Stimulated activated naive CD4-positive, alpha-beta T cell (primary cell): Measurements from ENCODE around the gene ANGPTL4.
"Not testable (repeated sequence)": the region's sequence is repeated elsewhere in the genome, so short reads cannot be mapped to it uniquely, and the experiment has no call there.

Experiments used
- DNase-seq, 6 experiments: peaks; one replicate each; lab custom pipeline; 2025; lab: John Stamatoyannopoulos, UW

The ANGPTL4 gene

DNA sequence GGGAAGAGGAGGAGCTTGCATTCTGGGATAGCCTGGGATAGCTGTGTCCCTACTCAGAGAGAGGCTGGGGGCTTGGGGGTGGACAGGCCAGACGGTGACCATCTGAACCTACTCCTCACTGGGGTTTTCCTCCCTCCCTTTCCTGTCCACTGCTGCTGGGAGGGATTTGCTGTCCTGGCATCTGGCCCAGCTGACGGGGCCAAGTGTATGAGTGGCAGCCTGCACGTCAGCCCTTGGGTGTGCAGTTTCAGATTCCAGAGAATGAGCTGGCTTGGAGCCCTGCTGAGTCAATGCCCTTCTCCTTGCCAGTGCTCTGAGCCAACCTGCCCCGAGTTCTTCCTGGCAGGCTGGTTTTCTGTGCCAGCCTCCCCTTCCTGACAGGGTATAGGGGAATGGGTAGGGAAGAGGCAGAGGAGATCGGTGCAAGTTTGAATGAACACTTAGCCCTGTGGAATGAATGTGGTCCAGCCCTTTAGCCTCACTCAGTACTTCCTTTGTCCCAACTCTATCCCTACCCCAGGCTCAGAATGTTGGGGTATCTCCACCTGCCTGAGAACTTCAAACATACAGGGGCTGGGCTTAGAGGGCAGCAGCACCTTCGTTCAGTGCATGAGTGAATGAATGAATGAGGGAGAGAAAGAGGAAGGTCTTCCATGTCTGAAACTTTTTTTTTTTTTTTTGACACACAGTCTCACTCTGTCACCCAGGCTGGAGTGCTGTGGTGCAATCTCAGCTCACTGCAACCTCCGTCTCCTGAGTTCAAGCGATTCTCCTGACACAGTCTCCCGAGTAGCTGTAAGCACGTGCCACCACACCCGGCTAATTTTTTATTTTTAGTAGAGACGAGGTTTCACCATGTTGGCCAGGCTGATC lies 1.8 kb upstream of the ANGPTL4 start:
- no peak for DNase-seq

DNA sequence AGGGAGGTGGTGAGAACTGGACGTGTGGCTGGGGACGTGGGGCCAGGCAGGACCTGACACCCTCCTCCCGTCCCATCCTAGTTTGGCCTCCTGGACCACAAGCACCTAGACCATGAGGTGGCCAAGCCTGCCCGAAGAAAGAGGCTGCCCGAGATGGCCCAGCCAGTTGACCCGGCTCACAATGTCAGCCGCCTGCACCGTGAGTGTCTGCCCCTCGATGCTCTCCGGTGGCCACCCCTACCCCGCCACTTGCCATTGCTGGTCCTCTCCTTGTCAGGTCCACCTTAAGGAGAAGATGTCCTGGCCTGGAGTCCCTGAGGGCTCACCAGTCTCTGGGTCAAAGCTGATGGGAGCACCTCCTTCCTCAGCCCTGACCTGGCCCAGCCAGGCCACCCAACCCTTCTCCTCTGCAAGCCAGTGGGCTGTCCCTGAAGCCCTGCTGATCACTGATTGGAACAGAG lies 2.2 kb downstream of the ANGPTL4 start:
- no peak for DNase-seq

DNA sequence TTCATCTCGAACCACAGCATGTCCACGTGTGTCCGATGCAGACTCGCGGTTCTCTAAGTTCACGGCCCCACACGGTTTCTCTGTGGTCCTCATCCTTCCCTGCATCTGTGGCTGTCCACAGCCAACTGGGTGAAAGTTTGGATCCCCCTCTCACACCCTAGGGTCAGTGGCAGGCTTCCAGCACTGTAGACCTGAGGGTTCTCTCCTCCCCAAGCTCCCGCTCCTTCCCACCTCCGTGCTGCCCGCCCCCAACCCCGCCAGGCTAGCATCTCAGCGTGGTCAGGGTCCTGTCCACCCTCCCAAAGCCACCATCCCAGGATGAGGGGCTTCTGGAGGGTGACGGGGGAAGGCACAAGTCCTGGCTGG lies 3.0 kb downstream of the ANGPTL4 start:
- DNase-seq = no peak

DNA sequence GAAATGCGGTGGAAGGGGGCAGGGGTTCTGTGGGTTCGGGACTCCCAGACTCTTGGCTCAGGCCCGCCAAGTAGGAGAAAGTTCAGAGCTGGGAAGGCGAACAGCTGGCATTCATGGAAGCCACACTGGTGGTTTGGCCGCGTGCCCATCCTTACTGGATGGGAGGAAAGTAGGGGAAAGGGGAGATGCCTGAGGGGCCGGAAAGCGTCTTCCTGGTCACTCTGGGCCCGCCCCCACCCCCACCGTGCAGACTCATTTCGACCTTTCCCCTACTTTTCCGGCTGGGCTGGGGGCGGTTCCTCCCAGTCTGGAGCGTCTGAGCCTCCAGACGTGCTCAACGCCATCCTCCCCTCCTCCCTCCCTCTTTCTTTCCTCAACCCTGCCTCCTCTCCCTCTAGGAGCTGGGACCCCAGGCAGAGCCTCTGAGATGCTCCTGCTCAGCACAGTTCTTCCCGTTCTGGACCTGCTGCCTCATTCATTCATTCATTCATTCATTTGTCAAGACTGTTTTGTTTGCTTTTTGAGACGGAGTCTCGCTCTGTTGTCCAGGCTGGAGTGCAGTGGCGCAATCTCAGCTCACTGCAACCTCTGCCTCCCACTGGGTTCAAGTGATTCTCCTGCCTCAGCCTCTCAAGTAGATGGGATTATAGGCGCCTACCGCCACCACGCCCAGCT lies 3.5 kb downstream of the ANGPTL4 start:
- no peak for DNase-seq

DNA sequence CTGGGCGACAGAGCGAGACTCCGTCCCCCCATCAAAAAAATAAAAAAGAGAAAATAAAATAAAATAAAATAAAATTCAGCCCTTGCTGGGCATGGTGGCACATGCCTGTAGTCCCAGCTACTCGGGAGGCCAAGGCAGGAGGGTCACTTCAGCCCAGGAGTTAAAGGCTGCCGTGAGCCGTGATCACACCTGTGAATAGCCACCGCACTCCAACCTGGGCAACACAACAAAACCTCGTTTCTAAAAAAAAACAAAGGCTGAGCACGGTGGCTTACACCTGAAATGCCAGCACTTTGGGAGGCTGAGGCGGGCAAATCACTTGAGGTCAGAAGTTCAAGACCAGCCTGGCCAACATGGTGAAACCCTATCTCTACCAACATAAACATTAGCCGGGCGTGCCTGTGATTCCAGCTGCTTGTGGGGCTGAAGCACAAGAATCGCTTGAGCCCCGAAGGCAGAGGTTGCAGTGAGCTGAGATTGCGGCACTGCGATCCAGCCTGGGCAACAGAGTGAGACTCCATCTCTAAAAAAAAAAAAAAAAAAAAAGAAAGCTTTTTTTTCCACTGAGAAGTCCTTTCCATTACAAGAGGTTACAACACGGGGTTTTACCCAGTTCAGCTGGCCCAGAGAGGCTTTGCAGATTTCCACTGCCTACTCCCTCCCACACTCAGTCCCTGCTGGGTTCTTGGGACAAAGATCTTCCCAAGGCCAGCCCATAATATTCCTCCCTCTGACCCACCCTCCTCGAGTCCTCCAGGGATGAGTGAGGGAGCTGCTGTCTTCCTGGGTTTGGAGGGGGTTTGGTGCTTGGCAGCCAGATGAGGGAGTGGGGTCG lies 6.4 kb downstream of the ANGPTL4 start:
- DNase-seq = no peak

DNA sequence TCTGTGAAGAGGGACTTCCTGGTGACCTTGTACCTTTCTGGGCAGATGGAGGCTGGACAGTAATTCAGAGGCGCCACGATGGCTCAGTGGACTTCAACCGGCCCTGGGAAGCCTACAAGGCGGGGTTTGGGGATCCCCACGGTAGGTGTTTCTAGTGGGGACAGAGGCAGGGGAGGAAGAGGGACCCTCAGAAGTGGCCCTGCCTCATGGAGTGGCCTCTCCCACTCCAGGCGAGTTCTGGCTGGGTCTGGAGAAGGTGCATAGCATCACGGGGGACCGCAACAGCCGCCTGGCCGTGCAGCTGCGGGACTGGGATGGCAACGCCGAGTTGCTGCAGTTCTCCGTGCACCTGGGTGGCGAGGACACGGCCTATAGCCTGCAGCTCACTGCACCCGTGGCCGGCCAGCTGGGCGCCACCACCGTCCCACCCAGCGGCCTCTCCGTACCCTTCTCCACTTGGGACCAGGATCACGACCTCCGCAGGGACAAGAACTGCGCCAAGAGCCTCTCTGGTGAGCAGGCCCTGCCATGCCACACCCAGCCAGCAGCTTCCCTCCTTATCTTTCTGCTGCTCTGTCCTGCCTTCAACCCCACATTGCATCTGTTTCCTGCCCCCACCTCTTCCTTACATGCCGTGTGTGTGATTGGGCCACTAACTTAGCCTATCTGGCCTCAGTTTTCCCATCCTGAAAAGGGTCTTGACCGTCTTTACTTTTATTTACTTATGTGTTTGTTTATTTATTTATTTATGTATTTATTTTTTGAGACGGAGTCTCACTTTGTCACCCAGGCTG lies 7.3 kb downstream of the ANGPTL4 start:
- DNase-seq = no peak

DNA sequence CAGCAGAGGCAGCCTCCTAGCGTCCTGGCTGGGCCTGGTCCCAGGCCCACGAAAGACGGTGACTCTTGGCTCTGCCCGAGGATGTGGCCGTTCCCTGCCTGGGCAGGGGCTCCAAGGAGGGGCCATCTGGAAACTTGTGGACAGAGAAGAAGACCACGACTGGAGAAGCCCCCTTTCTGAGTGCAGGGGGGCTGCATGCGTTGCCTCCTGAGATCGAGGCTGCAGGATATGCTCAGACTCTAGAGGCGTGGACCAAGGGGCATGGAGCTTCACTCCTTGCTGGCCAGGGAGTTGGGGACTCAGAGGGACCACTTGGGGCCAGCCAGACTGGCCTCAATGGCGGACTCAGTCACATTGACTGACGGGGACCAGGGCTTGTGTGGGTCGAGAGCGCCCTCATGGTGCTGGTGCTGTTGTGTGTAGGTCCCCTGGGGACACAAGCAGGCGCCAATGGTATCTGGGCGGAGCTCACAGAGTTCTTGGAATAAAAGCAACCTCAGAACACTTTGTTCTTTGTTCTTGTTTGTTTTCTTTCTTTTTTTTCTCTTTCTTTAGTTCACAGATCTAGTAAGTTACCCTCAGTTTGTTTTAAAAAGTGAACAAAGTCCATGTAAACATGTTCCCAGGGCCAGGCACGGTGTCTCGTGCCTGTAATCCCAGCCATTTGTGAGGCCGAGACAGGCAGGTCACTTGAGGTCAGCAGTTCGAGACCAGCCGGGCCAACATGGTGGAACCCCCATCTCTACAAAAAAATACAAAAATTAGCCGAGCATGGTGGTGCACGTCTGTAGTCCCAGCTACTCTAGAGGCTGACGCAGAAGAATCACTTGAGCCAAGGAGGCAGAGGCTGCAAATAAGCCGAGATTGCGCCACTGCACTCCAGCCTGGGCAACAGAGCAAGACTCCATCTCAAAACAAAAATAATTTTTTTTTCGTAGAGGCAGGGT lies 10.2 kb downstream of the ANGPTL4 start:
- DNase-seq = no peak

DNA sequence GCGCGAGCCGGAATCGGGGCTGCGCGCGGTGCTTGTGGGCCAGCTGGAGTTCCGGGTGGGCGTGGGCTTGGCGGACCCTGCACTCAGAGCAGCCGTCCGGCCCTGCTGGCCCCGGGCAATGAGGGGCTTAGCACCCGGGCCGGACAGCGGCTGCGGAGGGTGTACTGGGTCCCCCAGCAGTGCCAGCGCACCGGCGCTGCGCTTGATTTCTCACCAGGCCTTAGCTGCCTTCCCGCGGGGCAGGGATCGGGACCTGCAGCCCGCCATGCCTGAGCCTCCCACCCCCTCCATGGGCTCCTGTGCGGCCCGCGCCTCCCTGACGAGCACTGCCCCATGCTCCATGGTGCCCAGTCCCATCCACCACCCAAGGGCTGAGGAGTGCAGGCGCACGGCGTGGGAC lies 11.8 kb downstream of the ANGPTL4 start:
- not testable (repeated sequence) for DNase-seq

DNA sequence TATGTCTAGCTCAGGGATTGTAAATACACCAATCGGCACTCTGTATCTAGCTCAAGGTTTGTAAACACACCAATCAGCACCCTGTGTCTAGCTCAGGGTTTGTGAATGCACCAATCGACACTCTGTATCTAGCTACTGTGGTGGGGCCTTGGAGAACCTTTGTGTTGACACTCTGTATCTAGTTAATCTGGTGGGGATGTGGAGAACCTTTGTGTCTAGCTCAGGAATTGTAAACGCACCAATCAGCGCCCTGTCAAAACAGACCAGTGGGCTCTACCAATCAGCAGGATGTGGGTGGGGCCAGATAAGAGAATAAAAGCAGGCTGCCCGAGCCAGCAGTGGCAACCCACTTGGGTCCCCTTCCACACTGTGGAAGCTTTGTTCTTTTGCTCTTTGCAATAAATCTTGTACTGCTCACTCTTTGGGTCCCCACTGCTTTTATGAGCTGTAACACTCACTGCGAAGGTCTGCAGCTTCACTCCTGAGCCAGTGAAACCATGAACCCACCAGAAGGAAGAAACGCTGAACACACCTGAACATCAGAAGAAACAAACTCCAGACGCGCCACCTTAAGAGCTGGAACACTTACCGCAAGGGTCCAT lies 12.5 kb downstream of the ANGPTL4 start:
- not testable (repeated sequence) for DNase-seq

DNA sequence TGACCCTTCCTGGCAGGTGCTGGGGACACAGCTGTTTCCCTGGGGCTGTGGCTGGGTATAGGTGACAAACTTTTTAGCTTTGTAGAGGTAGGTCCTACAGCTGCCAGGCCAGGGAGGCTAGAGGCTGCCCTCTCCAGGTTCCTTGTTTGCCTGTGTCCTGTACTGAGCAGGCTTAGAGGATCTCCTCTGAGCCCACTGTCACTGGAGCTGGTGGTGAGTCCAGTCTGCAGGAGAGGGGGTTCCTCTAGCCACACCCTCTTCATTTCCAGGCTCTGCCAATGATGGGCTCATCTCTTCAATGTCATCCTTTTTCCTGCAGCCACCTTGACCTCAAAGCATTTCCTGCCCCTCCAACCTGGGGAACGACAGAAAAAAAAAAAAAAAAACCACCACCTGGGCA lies 13.6 kb downstream of the ANGPTL4 start:
- DNase-seq = no peak

DNA sequence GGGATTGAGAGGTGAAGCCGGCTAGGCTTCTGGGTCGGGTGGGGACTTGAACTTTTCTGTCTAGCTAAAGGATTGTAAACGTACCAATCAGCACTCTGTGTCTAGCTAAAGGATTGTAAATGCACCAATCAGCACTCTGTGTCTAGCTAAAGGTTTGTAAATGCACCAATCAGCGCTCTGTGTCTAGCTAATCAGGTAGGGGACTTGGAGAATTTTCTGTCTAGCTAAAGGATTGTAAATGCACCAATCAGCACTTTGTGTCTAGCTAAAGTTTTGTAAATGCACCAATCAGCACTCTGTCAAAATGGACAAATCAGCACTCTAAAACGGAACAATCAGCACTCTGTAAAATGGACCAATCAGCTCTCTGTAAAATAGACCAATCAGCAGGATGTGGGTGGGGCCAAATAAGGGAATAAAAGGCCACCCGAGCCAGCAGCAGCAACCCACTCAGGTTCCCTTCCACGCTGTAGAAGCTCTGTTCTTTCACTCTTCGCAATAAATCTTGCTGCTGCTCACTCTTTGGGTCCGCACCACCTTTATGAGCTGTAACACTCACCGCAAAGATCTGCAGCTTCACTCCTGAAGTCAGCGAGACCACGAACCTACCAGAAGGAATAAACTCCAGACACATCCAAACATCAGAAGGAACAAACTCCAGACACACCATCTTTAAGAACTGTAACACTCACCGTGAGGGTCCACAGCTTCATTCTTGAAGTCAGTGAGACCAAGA lies 15.4 kb downstream of the ANGPTL4 start:
- not testable (repeated sequence) for DNase-seq

DNA sequence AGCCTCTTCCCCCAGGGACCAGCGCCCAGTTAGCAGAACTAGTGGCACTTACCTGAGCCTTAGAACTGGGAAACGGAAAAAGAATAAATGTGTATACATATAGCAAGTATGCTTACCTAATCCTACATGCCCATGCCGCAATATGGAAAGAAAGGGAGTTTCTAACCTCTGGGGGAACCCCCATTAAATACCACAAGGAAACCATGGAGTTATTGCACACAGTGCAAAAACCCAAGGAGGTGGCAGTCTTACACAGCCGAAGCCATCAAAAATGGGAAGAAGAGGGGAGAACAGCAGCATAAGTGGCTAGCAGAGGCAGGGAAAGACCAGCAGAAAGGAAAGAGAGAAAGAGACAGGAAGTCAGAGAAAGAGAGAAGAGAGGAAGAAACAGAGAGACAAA lies 20.6 kb downstream of the ANGPTL4 start:
- not testable (repeated sequence) for DNase-seq

DNA sequence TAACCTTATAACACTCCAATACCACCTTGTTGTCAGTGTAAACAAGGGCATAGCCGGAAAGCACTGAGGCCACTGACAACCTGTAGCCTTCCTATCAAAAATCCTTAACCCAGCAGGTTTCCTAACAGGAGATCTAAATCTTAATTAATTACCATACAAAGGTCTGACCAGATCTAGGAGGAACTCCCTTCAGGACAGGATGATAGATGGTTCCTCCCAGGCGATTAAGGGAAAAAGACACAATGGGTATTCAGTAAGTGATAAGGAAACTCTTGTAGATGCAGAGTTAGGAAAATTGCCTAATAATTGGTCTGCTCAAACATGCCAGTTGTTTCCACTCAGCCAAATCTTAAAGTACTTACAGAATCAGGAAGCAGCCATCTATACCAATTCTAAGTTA lies 21.1 kb downstream of the ANGPTL4 start:
- DNase-seq = not testable (repeated sequence)

DNA sequence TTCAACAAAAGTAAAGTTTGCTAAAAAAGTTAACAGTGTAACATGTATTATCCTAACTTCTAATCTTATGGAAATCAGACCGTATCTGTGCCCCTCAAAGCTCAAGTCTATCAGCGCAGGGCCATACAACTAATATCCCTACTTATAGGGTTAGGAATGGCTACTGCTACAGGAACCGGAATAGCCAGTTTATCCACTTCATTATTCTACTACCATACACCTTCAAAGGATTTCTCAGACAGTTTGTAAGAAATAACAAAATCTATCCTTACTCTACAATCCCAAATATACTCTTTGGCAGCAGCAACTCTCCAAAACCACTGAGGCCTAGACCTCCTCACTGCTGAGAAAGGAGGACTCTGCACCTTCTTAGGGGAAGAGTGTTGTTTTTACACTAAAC lies 21.6 kb downstream of the ANGPTL4 start:
- not testable (repeated sequence) for DNase-seq

DNA sequence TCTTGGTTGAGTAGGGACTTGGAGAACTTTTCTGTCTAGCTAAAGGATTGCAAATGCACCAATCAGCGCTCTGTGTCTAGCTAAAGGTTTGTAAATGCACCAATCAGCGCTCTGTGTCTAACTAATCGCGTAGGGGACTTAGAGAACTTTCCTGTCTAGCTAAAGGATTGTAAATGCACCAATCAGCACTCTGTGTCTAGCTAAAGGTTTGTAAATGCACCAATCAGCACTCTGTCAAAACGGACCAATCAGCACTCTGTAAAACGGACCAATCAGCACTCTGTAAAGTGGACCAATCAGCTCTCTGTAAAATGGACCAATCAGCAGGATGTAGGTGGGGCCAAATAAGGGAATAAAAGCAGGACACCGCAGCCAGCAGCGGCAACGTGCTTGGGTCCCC lies 22.5 kb downstream of the ANGPTL4 start:
- DNase-seq = not testable (repeated sequence)

DNA sequence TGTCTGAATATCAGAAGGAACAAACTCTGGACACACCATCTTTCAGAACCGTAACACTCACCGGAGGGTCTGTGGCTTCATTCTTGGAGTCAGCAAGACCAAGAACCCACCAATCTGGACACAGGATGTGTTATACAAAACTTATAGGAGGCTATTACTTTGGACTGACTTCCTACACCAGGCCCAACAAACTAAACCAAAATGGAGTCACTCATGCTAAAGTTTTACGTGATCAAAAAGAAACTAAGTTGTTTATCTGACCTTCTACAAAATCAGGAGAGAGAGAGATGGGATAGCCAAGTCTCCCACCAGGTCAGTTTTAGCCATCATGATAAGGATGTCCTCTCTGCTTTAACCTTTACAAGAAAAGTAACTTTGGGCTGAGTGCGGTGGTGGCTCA lies 23.0 kb downstream of the ANGPTL4 start:
- no peak for DNase-seq

DNA sequence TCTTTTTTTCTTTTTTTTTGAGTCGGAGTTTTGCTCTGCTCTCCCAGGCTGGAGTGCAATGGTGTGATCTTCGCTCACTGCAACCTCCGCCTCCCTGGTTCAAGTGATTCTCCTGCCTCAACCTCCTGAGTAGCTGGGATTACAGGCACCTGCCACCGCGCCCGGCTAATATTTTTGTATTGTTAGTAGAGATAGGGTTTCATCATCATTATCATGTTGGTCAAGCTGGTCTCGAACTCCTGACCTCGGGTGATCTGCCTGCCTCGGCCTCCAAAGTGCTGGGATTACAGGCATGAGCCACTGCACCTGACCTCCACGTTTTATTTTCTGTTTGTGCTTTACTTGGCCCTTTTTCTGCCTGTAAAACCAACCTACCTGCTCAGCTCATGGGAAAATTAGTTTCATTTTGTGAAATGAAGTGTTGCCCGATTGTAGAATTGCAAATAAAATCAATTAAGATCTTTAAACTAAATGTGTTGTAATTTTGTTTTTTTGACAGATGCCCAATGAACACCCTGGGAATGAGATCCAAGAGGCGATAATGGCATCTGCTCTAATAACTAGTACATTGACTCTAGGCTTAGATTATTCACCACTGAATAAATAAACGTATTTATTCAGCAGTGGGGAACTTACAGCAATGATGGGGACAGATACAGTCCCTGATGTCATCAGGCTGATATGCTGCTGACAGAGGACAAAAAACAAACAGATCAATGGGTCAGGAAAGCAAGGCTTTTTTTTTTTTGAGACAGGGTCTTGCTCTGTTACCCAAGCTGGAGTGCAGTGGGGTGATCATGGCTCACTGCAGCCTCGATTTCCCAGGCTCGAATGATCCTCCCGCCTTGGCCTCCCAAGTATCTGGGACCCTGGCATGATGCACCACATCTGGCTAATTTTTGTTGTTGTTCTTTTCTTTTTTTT lies 24.0 kb downstream of the ANGPTL4 start:
- no peak for DNase-seq

DNA sequence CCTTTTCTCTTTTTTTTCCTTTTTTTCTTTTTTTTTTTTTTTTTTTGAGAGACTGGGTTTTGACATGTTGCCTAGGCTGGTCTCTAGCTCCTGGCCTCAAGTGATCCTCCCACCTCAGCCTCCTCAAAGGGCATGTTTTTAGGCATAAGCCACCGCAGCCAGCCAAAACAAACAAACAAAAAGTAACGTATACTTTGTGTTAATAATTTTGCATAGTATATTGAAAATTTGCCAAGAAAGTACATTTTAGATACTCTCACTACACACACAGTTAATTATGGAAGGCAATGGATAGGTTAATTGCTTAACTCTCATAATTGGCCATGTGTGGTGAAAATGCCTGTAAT lies 24.6 kb downstream of the ANGPTL4 start:
- no peak for DNase-seq
